GM06990 (cell line): Measurements from ENCODE around the gene ITPKA.
A peak's percentile ranks its signal among the peaks of the same experiment; 100 is the strongest.

Source experiments
- DNase-seq: peaks from one replicate; pipeline ENCODE4 v3.0.0-alpha.2; 2011; ENCODE audit not compliant: insufficient read length; ENCODE audit errors: extremely low read depth
- H3K27me3 ChIP-seq: replicated peaks from 2 replicates; pipeline ENCODE4 v1.6.0; 2011; ENCODE audit warnings: low read length; ENCODE audit not compliant: control insufficient read depth, insufficient read depth
- H3K36me3 ChIP-seq: 2 replicates; pipeline ENCODE4 v1.5.1; 2011; ENCODE audit warnings: low read length; ENCODE audit not compliant: control insufficient read depth, insufficient read depth
- H3K4me3 ChIP-seq: replicated peaks from 2 replicates; pipeline ENCODE4 v1.5.1; 2011; ENCODE audit warnings: low read depth, mild to moderate bottlenecking, control low read depth, low read length
- CTCF ChIP-seq: IDR thresholded peaks from 2 replicates; pipeline ENCODE4 v1.5.1; 2011; ENCODE audit warnings: low read length, control low read depth, mild to moderate bottlenecking, inconsistent platforms; ENCODE audit not compliant: insufficient read depth, poor library complexity, severe bottlenecking

The ITPKA gene

GRCh38 chr15:41513506-41514227, 20.0 kb downstream of the ITPKA start, which contains the start of gene LTK:
TSS of gene LTK (minus strand) at chr15:41513827. CDS start at chr15:41513709, 118 bp downstream.
- DNase-seq, result peak; percentile 45
- H3K36me3 ChIP-seq, result peaks cover 6% of the 10 kb centered on the region
- peak within 1 kb of the TSS; percentile 31 for H3K4me3 ChIP-seq
- TF ChIP-seq CTCF, result no peak
- H3K27me3 ChIP-seq, result peaks cover 4% of the 10 kb centered on the region

- peaks cover 17% of the 10 kb centered on the region for H3K36me3 ChIP-seq
- TF ChIP-seq CTCF, result no peak
- DNase-seq, result no peak
- H3K27me3 ChIP-seq, result no peaks in the 10 kb centered on the region
- H3K4me3 ChIP-seq, result no peak overlapping the region
These were observed 24.3 kb downstream of the ITPKA start for GRCh38 chr15:41517895-41518449.

- no peak for TF ChIP-seq CTCF
- Histone ChIP-seq H3K36me3 (peaks cover 24% of the 10 kb centered on the region), H3K4me3 (no peak overlapping the region), H3K27me3 (no peaks in the 10 kb centered on the region)
- DNase-seq, result no peak
These were observed 27.0 kb downstream of the ITPKA start for GRCh38 chr15:41520636-41521035.

- TF ChIP-seq CTCF, result no peak
- DNase-seq, result no peak
- no peaks in the 10 kb centered on the region for H3K27me3 ChIP-seq
- H3K36me3 ChIP-seq, result peaks cover 26% of the 10 kb centered on the region
- H3K4me3 ChIP-seq, result no peak overlapping the region
These were observed 27.9 kb downstream of the ITPKA start for GRCh38 chr15:41521614-41522013.

GRCh38 chr15:41523097-41523496, 29.4 kb downstream of the ITPKA start:
- Histone ChIP-seq H3K36me3 (peaks cover 34% of the 10 kb centered on the region), H3K27me3 (no peaks in the 10 kb centered on the region), H3K4me3 (no peak overlapping the region)
- DNase-seq, result no peak
- no peak for TF ChIP-seq CTCF
